Measurements from ENCODE around the gene GADD45GIP1. TPM values are rescaled to one million over a fixed set of nuclear protein-coding genes. Genes with fewer than 3 reads are reported as not detected.
"Not testable (repeated sequence)": the region's sequence is repeated elsewhere in the genome, so short reads cannot be mapped to it uniquely, and the experiment has no call there.

GADD45GIP1 gene
- total RNA-seq, 1 donor from 2014 or later = 20.8 TPM

GRCh38 chr19:12979974-12980373 lies 23.0 kb upstream of the GADD45GIP1 start:
- H3K4me3 Mint-ChIP-seq (ENCODE audit: unreplicated experiment) = no peak overlapping the region
- no peaks in the 10 kb centered on the region for H3K36me3 Mint-ChIP-seq (ENCODE audit: low read depth, unreplicated experiment)
- no peaks in the 10 kb centered on the region for H3K9me3 Mint-ChIP-seq (ENCODE audit: unreplicated experiment)
- no peak for TF ChIP-seq CTCF (IDR thresholded peaks at IDR 0.05; ENCODE audit: unreplicated experiment)
- H3K4me1 Mint-ChIP-seq (ENCODE audit: unreplicated experiment) = peaks cover 4% of the 10 kb centered on the region
- H3K27ac Mint-ChIP-seq (ENCODE audit: unreplicated experiment) = no peak overlapping the region
- H3K27me3 Mint-ChIP-seq (ENCODE audit: unreplicated experiment) = peaks cover 9% of the 10 kb centered on the region
- DNase-seq (ENCODE audit: low spot score) = no peak

GRCh38 chr19:12976109-12976508 lies 19.1 kb upstream of the GADD45GIP1 start:
- H3K4me3 Mint-ChIP-seq (ENCODE audit: unreplicated experiment); H3K27ac Mint-ChIP-seq (ENCODE audit: unreplicated experiment); H3K4me1 Mint-ChIP-seq (ENCODE audit: unreplicated experiment): not testable (repeated sequence)

GRCh38 chr19:12975221-12975741 lies 18.3 kb upstream of the GADD45GIP1 start:
- Mint-ChIP-seq H3K4me3 (ENCODE audit: unreplicated experiment) (no peak overlapping the region), H3K4me1 (ENCODE audit: unreplicated experiment) (peaks cover 4% of the 10 kb centered on the region), H3K9me3 (ENCODE audit: unreplicated experiment) (no peaks in the 10 kb centered on the region), H3K36me3 (ENCODE audit: low read depth, unreplicated experiment) (peaks cover 2% of the 10 kb centered on the region), H3K27ac (ENCODE audit: unreplicated experiment) (no peak overlapping the region), H3K27me3 (ENCODE audit: unreplicated experiment) (peaks cover 9% of the 10 kb centered on the region)
- DNase-seq (ENCODE audit: low spot score) = no peak
- no peak for TF ChIP-seq CTCF (IDR thresholded peaks at IDR 0.05; ENCODE audit: unreplicated experiment)

More at GRCh38 chr19:12976109-12976508, 19.1 kb upstream of the GADD45GIP1 start:
- H3K27me3 Mint-ChIP-seq (ENCODE audit: unreplicated experiment); H3K36me3 Mint-ChIP-seq (ENCODE audit: low read depth, unreplicated experiment); DNase-seq (ENCODE audit: low spot score); H3K9me3 Mint-ChIP-seq (ENCODE audit: unreplicated experiment): not testable (repeated sequence)

GRCh38 chr19:12974301-12975220 lies 17.5 kb upstream of the GADD45GIP1 start:
- Mint-ChIP-seq H3K27me3 (ENCODE audit: unreplicated experiment) (peaks cover 7% of the 10 kb centered on the region), H3K4me3 (ENCODE audit: unreplicated experiment) (no peak overlapping the region), H3K36me3 (ENCODE audit: low read depth, unreplicated experiment) (peaks cover 3% of the 10 kb centered on the region), H3K4me1 (ENCODE audit: unreplicated experiment) (peaks cover 4% of the 10 kb centered on the region), H3K9me3 (ENCODE audit: unreplicated experiment) (no peaks in the 10 kb centered on the region), H3K27ac (ENCODE audit: unreplicated experiment) (no peak overlapping the region)
- TF ChIP-seq CTCF (IDR thresholded peaks at IDR 0.05; ENCODE audit: unreplicated experiment) = no peak
- DNase-seq (ENCODE audit: low spot score) = no peak

- Mint-ChIP-seq H3K27ac (ENCODE audit: unreplicated experiment) (no peak overlapping the region), H3K9me3 (ENCODE audit: unreplicated experiment) (no peaks in the 10 kb centered on the region), H3K4me3 (ENCODE audit: unreplicated experiment) (no peak overlapping the region), H3K27me3 (ENCODE audit: unreplicated experiment) (peaks cover 6% of the 10 kb centered on the region), H3K4me1 (ENCODE audit: unreplicated experiment) (peaks cover 4% of the 10 kb centered on the region), H3K36me3 (ENCODE audit: low read depth, unreplicated experiment) (peaks cover 3% of the 10 kb centered on the region)
- TF ChIP-seq CTCF (IDR thresholded peaks at IDR 0.05; ENCODE audit: unreplicated experiment) = no peak
- no peak for DNase-seq (ENCODE audit: low spot score)
Observed at GRCh38 chr19:12973236-12973635, 16.2 kb upstream of the GADD45GIP1 start.
